ENCODE measurements around the gene TIMM22.

Gene TIMM22

DNA sequence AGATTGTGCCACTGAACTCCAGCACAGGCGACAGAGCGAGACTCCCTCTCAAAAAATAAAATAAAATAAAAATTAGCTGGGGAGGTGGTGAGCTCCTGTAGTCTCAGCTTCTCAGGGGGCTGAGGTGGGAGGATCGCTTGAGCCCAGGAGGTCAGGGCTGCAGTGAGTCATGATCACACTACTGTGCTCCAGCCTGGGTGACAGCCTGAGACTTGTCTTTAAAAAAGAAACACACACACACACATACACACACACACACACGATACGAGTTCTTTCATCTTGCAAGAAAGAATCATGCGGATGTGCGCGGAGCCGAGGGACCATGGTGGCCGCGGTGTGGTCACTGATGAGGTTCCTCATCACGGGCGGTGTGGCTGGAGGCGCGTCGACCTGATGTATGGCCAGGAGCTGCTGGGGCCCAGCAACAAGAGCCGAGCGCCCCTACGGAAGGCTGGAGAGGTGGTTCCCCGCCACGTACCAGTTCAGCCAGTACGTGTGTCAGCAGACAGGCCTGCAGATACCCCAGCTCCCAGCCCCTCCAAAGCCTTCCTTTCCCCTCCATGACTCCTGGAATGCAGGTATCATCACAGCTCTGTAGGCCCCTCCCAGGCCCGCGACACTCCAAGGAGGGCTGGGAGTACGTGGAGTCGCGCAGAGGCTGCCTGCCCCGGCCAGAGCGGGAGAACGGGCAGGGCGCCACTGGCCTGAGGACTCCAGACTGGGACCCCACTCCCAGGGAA, 38.0 kb upstream of the TIMM22 start:
- TF ChIP-seq, protein P1, sequence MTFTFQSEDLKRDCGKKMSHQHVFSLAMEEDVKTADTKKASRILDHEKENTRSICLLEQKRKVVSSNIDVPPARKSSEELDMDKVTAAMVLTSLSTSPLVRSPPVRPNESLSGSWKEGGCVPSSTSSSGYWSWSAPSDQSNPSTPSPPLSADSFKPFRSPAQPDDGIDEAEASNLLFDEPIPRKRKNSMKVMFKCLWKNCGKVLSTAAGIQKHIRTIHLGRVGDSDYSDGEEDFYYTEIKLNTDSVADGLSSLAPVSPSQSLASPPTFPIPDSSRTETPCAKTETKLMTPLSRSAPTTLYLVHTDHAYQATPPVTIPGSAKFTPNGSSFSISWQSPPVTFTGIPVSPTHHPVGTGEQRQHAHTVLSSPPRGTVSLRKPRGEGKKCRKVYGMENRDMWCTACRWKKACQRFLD (tag by site-specific recombination; IDR thresholded peaks at IDR 0.05) = no peak
- TF ChIP-seq WT1 (tag by site-specific recombination; IDR thresholded peaks at IDR 0.05) (peak; percentile 41; the same call in 1 of the 2 replicates), GLIS2 (tag by site-specific recombination; IDR thresholded peaks at IDR 0.05) (peak; percentile 48; the same call in 1 of the 2 replicates), GLIS1 (tag by site-specific recombination; IDR thresholded peaks at IDR 0.05) (peak; percentile 89), ZIC2 (tag by site-specific recombination; IDR thresholded peaks at IDR 0.05) (peak; percentile 49)
- TF ChIP-seq, protein P2, sequence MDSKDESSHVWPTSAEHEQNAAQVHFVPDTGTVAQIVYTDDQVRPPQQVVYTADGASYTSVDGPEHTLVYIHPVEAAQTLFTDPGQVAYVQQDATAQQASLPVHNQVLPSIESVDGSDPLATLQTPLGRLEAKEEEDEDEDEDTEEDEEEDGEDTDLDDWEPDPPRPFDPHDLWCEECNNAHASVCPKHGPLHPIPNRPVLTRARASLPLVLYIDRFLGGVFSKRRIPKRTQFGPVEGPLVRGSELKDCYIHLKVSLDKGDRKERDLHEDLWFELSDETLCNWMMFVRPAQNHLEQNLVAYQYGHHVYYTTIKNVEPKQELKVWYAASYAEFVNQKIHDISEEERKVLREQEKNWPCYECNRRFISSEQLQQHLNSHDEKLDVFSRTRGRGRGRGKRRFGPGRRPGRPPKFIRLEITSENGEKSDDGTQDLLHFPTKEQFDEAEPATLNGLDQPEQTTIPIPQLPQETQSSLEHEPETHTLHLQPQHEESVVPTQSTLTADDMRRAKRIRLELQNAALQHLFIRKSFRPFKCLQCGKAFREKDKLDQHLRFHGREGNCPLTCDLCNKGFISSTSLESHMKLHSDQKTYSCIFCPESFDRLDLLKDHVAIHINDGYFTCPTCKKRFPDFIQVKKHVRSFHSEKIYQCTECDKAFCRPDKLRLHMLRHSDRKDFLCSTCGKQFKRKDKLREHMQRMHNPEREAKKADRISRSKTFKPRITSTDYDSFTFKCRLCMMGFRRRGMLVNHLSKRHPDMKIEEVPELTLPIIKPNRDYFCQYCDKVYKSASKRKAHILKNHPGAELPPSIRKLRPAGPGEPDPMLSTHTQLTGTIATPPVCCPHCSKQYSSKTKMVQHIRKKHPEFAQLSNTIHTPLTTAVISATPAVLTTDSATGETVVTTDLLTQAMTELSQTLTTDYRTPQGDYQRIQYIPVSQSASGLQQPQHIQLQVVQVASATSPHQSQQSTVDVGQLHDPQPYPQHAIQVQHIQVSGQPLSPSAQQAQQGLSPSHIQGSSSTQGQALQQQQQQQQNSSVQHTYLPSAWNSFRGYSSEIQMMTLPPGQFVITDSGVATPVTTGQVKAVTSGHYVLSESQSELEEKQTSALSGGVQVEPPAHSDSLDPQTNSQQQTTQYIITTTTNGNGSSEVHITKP (tag by site-specific recombination; IDR thresholded peaks at IDR 0.05) = no peak
- Histone ChIP-seq H3K4me3 (ENCODE audit: low read depth, low read length) (no peak overlapping the region), H3K9me3 (ENCODE audit: control insufficient read depth, insufficient read depth, low read depth, low read length) (no peaks in the 10 kb centered on the region), H3K27ac (ENCODE audit: extremely low read depth, low read depth, low read length) (no peak overlapping the region), H3K4me1 (ENCODE audit: control insufficient read depth, insufficient read depth, low read length) (peaks cover 12% of the 10 kb centered on the region), H3K36me3 (ENCODE audit: control insufficient read depth in 2 of 2, insufficient read depth in 1 of 2, low read length in 2 of 2) (no peaks in the 10 kb centered on the region)
- CTCF ChIA-PET = interaction anchor here (0.7 to 1.4 kb wide), 3 partner anchors 22 to 80 kb away, joined by 3 to 5 read pairs (median 5); partner anchors contain the start of gene TIMM22
- POLR2A ChIA-PET = interaction anchor here (0.7 to 0.8 kb wide), 2 partner anchors 20 to 25 kb away, joined by 3 to 4 read pairs; no protein-coding TSS in a partner anchor

DNA sequence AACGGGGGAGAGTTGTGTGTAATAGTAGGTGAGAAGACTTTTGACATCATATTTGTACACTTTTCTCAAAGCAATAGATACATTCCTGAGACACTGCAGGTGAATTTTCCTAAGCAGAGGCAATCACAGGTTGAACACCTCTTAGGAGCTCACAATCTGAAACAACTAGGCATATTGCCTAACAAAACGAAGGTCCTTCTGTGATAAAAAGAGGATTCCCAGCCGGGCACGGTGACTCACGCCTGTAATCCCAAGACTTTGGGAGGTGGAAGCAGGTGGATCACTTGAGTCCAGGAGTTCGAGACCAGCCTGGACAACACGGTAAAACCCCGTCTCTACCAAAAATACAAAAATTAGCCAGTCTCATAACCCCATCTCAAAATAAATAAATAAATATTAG, 34.8 kb upstream of the TIMM22 start:
- ChIA-PET CTCF (interaction anchor here (0.6 to 2.1 kb wide), 2 partner anchors 83 to 176 kb away, joined by 3 to 7 read pairs; no protein-coding TSS in a partner anchor), POLR2A (no interaction called here)
- no peaks in the 10 kb centered on the region for H3K9me3 ChIP-seq (ENCODE audit: control insufficient read depth, insufficient read depth, low read depth, low read length)
- no peak overlapping the region for H3K27ac ChIP-seq (ENCODE audit: extremely low read depth, low read depth, low read length)
- H3K4me1 ChIP-seq (ENCODE audit: control insufficient read depth, insufficient read depth, low read length) = peaks cover 21% of the 10 kb centered on the region
- no peaks in the 10 kb centered on the region for H3K36me3 ChIP-seq (ENCODE audit: control insufficient read depth in 2 of 2, insufficient read depth in 1 of 2, low read length in 2 of 2)
- no peak overlapping the region for H3K4me3 ChIP-seq (ENCODE audit: low read depth, low read length)
- no peak for TF ChIP-seq ZNF10 (tag by site-specific recombination; IDR thresholded peaks at IDR 0.05)
- TF ChIP-seq, protein P3, sequence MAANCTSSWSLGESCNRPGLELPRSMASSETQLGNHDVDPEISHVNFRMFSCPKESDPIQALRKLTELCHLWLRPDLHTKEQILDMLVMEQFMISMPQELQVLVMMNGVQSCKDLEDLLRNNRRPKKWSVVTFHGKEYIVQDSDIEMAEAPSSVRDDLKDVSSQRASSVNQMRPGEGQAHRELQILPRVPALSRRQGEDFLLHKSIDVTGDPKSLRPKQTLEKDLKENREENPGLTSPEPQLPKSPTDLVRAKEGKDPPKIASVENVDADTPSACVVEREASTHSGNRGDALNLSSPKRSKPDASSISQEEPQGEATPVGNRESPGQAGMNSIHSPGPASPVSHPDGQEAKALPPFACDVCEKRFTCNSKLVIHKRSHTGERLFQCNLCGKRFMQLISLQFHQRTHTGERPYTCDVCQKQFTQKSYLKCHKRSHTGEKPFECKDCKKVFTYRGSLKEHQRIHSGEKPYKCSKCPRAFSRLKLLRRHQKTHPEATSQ (tag by site-specific recombination; IDR thresholded peaks at IDR 0.05) = no peak
- no peak for TF ChIP-seq ZNF530 (tag by site-specific recombination; IDR thresholded peaks at IDR 0.05; ENCODE audit: low read depth)

DNA sequence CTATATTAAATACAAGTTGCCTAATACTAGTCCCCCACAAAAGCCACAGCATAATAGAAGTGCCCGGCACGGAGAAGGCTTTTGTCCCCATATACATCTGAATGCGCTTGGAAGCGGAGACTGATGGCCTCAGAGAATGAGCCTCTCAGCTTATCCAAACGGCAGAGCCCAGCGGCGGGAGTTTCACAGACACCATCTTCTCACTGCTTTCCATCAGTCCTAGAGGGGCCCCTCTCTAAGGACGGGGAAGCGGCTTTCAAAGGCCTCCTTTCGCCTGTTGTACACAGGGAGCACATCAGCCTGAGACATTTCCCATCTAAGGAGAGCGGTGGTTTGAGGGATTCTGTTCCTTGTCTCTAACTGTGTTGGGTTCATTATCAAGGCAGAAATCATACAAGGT, 34.3 kb upstream of the TIMM22 start:
- CTCF ChIA-PET = interaction anchor here (0.6 to 2.1 kb wide), 3 partner anchors 83 to 177 kb away, joined by 3 to 7 read pairs (median 3); no protein-coding TSS in a partner anchor
- Histone ChIP-seq H3K9me3 (ENCODE audit: control insufficient read depth, insufficient read depth, low read depth, low read length) (no peaks in the 10 kb centered on the region), H3K4me3 (ENCODE audit: low read depth, low read length) (no peak overlapping the region), H3K4me1 (ENCODE audit: control insufficient read depth, insufficient read depth, low read length) (peaks cover 21% of the 10 kb centered on the region), H3K36me3 (ENCODE audit: control insufficient read depth in 2 of 2, insufficient read depth in 1 of 2, low read length in 2 of 2) (no peaks in the 10 kb centered on the region; a peak in 1 of 3 replicates), H3K27ac (ENCODE audit: extremely low read depth, low read depth, low read length) (no peak overlapping the region)
- TF ChIP-seq ZNF747 (tag by site-specific recombination; IDR thresholded peaks at IDR 0.05) (no peak), ZNF391 (tag by site-specific recombination; IDR thresholded peaks at IDR 0.05; ENCODE audit: borderline replicate concordance, low read depth) (no peak)
- POLR2A ChIA-PET = no interaction called here

All from HEK293 (cell line).